ENCODE measurements around the gene CEP43.
"Not testable (repeated sequence)": the region's sequence is repeated elsewhere in the genome, so short reads cannot be mapped to it uniquely, and the experiment has no call there.

The CEP43 gene

DNA sequence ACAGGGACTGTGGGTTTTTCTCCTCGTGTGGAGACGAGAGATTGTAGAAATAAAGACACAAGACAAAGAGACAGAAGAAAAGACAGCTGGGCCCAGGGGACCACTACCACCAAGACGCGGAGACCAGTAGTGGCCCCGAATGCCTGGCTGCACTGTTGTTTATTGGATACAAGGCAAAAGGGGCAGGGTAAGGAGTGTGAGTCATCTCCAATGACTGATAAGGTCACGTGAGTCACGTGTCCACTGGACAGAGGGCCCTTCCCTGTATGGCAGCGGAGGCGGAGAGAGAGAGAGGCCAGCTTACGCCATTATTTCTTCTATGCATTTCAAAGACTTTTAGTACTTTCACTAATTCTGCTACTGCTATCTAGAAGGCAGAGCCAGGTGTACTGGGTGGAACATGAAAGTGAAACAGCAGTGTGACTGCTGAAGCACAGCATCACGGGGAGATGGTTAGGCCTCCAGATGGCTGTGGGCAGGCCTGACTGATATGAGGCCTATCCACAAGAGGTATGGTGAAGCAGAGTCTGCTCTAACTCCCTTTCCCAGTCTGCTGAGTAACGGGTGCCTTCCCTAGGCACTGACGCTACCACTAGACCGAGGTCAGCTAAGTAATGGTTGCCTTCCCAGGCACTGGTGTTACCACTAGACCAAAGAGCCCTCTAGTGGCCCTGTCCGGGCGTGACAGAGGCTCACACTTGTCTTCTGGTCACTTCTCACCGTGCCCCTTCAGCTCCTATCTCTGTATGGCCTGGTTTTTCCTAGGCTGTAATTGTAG, 48.1 kb upstream of the CEP43 start:
- H3K4me3 ChIP-seq (ENCODE audit: low read depth in 1 of 2, low read length in 2 of 2); H2AFZ ChIP-seq (ENCODE audit: low read depth, low read length); H3K79me2 ChIP-seq (ENCODE audit: insufficient read depth, low read length); H4K20me1 ChIP-seq (ENCODE audit: insufficient read depth, low read length); H3K4me2 ChIP-seq (ENCODE audit: insufficient read depth, low read length); H3K9me3 ChIP-seq (ENCODE audit: insufficient read depth, low read length, severe bottlenecking); H3K27me3 ChIP-seq (ENCODE audit: insufficient read depth, low read length, poor library complexity); H3K27ac ChIP-seq (ENCODE audit: low read length); H3K9ac ChIP-seq (ENCODE audit: low read depth, low read length): not testable (repeated sequence)
- DNase-seq (peak; percentile 49), ATAC-seq (ENCODE audit: insufficient read depth, low read depth) (peak; percentile 44)
- Histone ChIP-seq H3K36me3 (ENCODE audit: insufficient read depth, low read length) (peaks cover 21% of the 10 kb centered on the region), H3K4me1 (ENCODE audit: insufficient read depth, low read length) (peaks cover 15% of the 10 kb centered on the region)
- TF ChIP-seq, protein P1, sequence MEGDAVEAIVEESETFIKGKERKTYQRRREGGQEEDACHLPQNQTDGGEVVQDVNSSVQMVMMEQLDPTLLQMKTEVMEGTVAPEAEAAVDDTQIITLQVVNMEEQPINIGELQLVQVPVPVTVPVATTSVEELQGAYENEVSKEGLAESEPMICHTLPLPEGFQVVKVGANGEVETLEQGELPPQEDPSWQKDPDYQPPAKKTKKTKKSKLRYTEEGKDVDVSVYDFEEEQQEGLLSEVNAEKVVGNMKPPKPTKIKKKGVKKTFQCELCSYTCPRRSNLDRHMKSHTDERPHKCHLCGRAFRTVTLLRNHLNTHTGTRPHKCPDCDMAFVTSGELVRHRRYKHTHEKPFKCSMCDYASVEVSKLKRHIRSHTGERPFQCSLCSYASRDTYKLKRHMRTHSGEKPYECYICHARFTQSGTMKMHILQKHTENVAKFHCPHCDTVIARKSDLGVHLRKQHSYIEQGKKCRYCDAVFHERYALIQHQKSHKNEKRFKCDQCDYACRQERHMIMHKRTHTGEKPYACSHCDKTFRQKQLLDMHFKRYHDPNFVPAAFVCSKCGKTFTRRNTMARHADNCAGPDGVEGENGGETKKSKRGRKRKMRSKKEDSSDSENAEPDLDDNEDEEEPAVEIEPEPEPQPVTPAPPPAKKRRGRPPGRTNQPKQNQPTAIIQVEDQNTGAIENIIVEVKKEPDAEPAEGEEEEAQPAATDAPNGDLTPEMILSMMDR (IDR thresholded peaks at IDR 0.05; ENCODE audit: borderline replicate concordance, extremely low read depth, low read length, poor library complexity, severe bottlenecking): peak; percentile 62

DNA sequence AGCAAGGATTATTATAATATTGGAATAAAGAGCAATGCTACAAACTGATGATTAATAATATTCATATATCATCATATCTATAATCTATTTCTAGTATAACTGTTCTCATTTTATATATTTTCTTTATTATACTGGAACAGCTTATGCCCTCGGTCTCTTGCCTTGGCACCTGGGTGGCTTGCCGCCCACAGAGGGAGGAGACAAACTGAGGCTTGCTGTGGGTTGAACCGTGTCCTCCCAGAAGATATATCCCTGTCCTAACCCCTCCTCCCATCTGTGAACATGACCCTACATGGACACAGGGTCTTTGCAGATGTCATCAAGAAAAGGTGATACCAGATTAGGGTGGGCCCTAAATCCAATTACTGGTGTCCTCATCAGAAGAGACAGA, 47.5 kb upstream of the CEP43 start:
- ATAC-seq (ENCODE audit: insufficient read depth, low read depth): no peak
- no peak overlapping the region for H3K9ac ChIP-seq (ENCODE audit: low read depth, low read length)
- H4K20me1 ChIP-seq (ENCODE audit: insufficient read depth, low read length): peaks cover 9% of the 10 kb centered on the region; the same call in 1 of the 2 replicates
- H3K27me3 ChIP-seq (ENCODE audit: insufficient read depth, low read length, poor library complexity): no peaks in the 10 kb centered on the region
- peaks cover 9% of the 10 kb centered on the region for H3K79me2 ChIP-seq (ENCODE audit: insufficient read depth, low read length)
- H3K27ac ChIP-seq (ENCODE audit: low read length): no peak overlapping the region
- H3K9me3 ChIP-seq (ENCODE audit: insufficient read depth, low read length, severe bottlenecking): no peaks in the 10 kb centered on the region
- DNase-seq: no peak
- TF ChIP-seq, protein P1 (IDR thresholded peaks at IDR 0.05; ENCODE audit: borderline replicate concordance, extremely low read depth, low read length, poor library complexity, severe bottlenecking): no peak
- TF ChIP-seq EZH2 (IDR thresholded peaks at IDR 0.05; ENCODE audit: borderline replicate concordance, low read depth, low read length, severe bottlenecking): no peak
- H3K4me3 ChIP-seq (ENCODE audit: low read depth in 1 of 2, low read length in 2 of 2): no peak overlapping the region
- H3K4me1 ChIP-seq (ENCODE audit: insufficient read depth, low read length): peaks cover 16% of the 10 kb centered on the region
- H2AFZ ChIP-seq (ENCODE audit: low read depth, low read length): no peak overlapping the region
- no peak overlapping the region for H3K4me2 ChIP-seq (ENCODE audit: insufficient read depth, low read length)
- peaks cover 19% of the 10 kb centered on the region for H3K36me3 ChIP-seq (ENCODE audit: insufficient read depth, low read length)

DNA sequence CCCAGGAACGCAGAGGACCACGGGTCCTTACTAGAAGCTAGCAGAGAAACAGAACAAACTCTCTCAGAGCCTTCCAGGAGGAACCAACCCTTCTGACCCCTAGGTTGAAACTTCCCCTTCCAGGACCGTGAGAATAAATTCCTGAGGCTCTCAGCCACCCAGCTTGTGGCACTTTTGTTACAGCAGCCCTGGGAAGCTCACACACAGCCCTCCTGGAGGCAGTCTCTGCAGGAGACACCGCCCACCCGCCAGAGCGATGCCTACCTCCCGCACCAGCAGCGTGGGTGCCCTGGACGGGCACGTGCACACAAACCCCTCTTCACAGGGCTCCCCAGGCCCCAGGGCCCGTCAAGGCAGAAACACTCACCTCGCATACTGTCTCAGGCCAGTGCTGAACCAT, 47.1 kb upstream of the CEP43 start:
- DNase-seq (no peak), ATAC-seq (ENCODE audit: insufficient read depth, low read depth) (no peak)
- peaks cover 21% of the 10 kb centered on the region for H3K4me1 ChIP-seq (ENCODE audit: insufficient read depth, low read length)
- H3K27me3 ChIP-seq (ENCODE audit: insufficient read depth, low read length, poor library complexity): no peaks in the 10 kb centered on the region
- TF ChIP-seq, protein P1 (IDR thresholded peaks at IDR 0.05; ENCODE audit: borderline replicate concordance, extremely low read depth, low read length, poor library complexity, severe bottlenecking): no peak
- TF ChIP-seq EZH2 (IDR thresholded peaks at IDR 0.05; ENCODE audit: borderline replicate concordance, low read depth, low read length, severe bottlenecking): no peak
- peaks cover 15% of the 10 kb centered on the region for H3K36me3 ChIP-seq (ENCODE audit: insufficient read depth, low read length)
- H3K79me2 ChIP-seq (ENCODE audit: insufficient read depth, low read length): peaks cover 9% of the 10 kb centered on the region
- no peak overlapping the region for H2AFZ ChIP-seq (ENCODE audit: low read depth, low read length)
- no peak overlapping the region for H3K4me3 ChIP-seq (ENCODE audit: low read depth in 1 of 2, low read length in 2 of 2)
- no peaks in the 10 kb centered on the region for H3K9me3 ChIP-seq (ENCODE audit: insufficient read depth, low read length, severe bottlenecking)
- H3K4me2 ChIP-seq (ENCODE audit: insufficient read depth, low read length): no peak overlapping the region
- H4K20me1 ChIP-seq (ENCODE audit: insufficient read depth, low read length): peaks cover 9% of the 10 kb centered on the region; the same call in 1 of the 2 replicates
- no peak overlapping the region for H3K9ac ChIP-seq (ENCODE audit: low read depth, low read length)
- H3K27ac ChIP-seq (ENCODE audit: low read length): no peak overlapping the region

All from DND-41 (cell line).